Posterior cingulate gyrus (tissue), 11 donors: Measurements from ENCODE around the gene RBBP9.
A peak's percentile ranks its signal among the peaks of the same experiment; 100 is the strongest.
"Not testable (repeated sequence)": the region's sequence is repeated elsewhere in the genome, so short reads cannot be mapped to it uniquely, and the experiment has no call there.

Source experiments
- DNase-seq, 10 donors: peaks; one replicate each; pipeline versions ENCODE4 v3.0.0 to v3.0.0-alpha.2; 2020 to 2021; ENCODE audit warnings: mixed read lengths in 3 of 10
- intact Hi-C: fragments of 100-400 bp; cut with DNase I; formaldehyde crosslinking; loops from one replicate; pipeline ENCODE4 v1.15.1; 2023

Gene RBBP9

DNA sequence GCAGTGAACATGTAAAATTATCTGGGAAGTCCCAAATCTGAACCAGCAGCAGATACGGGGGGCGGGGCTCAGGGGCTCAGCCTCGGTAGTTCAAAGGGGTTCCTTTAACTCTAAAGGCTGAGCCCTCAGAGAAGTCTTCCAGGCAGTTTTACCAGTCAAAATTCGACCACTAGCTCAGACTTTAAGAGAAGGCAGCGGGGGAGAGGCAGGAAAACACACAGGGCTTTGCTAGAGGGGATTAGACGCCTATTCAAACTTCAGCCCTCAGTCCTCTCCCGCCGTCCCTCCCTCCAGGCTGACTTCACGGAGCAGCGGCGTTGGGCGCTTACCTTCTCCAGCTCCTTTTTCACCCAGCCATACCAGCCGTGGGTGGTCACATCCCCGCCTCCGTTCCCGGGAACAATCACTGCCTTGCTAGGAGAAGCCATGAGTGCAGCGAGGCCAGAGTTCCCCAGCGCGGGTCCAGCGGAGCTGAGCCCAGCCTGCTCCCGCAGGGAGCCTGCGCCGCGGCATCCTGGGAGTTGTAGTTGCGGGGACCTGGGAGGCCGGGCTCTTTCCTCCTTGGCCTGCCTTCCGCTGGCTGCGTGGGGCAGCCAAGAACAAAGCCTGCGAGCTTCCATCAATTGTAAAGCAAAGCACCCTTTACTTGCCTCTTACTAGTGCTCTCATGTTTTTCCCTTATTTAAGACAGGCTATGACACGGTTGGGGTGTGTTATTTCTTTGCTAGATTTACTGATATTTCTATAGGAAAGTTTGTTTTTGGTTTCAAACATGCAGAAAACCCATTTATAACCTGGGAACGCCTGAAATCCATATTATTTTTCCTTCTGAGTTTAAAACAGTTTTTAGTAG is at the start of gene RBBP9:
Gene RBBP9, minus strand, starts transcription at position 486 of the 853 bp plus-strand sequence. Its CDS starts 58 bp downstream, at position 428.
- DNase-seq, result peak; percentile 77 to 98 (median 90)
- intact Hi-C loops, result loop anchor here (2.0 kb wide), 1 partner anchor 30 kb away; the partner anchor contains the start of genes DZANK1 and POLR3F

DNA sequence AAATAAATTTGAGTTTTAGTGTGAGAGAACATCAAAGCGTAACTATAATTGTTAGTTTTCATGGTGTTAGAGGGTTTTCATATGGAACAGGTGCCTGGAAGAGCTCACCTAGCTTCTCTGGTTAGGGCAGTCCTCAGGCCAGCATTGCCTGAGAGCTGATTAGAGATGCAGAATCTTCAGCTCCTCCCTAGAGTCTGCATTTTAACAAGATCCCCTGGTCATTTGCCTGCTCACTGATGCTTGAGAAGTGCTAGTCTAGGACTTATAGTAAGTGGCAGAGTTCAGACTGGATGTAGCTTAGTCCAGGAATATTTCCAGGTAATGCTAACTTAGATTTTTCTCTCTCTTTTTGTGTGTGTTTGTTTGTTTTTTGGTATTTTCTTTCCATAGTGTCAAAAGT is 48.5 kb upstream of the RBBP9 start:
- DNase-seq, result no peak
- intact Hi-C loops, result no loop called here

DNA sequence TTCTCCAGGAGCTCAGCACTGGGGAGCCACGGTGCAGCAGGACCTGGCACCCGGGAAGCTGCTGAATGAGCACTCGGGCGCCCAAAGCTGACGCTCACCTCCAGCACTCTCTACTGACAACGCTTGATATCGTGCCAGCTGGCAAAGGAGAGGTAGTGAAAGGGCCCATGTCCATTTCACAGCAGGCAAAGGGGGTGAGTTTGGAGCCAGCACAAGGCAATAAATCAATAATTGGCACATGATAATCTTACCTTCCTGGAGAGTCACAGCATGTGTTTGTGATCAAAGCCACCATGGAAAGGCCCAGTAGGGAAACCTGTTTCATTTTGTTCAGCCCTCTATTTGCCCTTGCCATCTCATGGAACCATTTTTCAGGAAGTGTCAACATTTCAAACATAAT is 46.9 kb upstream of the RBBP9 start:
- peak in 1 of 10 donors; percentile 27 for DNase-seq
- intact Hi-C loops, result no loop called here

DNA sequence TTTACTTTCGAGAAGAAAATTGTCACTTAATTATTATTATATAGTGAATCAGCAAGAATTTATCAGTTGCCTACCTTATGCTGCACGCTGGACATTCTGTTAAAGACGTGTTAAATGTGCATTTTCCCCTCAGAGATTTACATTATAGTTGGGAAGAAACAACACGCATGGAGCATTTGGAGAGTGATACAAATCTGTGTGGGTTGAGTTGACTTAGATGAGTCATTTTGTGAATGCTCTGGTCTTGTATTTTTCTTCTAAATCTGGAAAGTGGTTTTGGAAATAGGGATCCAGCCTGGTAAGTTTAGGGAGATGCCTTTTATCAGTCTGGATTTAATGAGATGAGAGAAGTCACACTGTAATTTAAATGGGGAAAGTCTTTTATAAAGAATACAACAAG is 46.2 kb upstream of the RBBP9 start:
- intact Hi-C loops, result no loop called here
- no peak for DNase-seq

DNA sequence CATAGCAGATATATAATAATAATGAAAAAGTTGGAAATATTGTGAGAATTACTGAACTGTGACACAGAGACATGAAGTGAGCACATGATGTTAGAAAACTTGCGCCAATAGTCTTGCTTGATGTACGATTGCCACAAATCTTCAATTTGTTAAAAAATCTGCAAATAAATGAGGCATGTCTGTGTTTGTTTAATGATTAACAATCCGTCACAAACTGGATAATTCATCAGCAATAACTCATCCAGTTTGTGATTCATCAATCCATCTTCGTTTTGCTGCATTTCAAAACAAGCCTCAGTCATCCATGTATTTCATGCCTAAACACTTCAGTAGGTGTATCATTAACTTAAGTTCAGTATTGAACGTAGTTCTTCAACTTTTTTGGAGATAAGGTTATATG is 44.7 kb upstream of the RBBP9 start:
- intact Hi-C loops, result no loop called here
- DNase-seq, result no peak

DNA sequence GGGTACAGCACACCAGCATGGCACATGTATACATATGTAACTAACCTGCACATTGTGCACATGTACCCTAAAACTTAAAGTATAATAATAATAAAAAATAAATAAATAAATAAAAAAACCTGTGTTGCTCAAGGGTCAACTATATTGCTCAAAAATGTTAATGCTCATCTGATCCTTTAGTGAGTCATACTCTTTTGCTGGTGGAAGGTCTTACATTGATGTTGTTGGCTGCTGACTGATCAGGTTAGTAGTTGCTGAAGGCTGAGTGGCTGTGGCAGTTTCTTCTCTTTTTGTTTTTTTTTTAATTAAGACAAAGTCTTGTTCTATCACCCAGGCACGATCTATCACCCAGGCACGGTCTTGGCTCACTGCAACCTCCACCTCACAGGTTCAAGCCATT is 40.6 kb upstream of the RBBP9 start:
- intact Hi-C loops, result no loop called here
- no peak for DNase-seq

DNA sequence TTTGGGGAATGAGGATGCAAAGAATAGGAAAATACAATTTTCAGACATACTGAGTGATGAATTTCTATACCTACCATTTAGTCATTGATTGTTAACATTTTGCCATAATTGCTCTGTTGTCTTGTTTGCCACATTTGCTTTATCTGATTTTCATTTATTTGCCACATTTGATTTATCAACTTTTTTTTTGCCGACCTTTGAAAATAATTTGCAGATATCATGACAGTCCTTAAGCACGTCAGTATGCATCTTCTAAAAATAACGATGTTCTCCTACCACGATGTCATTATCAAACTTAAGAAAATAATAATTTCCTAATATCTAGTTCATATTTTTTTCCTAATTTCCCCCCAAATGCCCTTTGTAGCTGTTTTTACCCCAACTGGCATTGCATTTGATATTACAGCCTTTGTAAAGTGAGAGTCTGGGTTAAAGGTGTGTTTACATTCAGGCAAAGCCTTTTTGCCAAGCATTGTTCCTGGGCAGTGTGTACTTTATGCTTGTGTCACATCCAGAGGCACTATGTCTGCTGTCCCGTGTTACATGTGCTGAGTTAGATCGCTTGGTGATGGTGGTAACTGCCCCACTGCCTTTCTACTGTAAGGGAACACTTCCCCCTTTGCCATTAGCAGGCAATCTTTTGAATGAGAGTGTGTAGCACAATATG is 37.1 kb upstream of the RBBP9 start:
- intact Hi-C loops, result no loop called here
- no peak for DNase-seq

DNA sequence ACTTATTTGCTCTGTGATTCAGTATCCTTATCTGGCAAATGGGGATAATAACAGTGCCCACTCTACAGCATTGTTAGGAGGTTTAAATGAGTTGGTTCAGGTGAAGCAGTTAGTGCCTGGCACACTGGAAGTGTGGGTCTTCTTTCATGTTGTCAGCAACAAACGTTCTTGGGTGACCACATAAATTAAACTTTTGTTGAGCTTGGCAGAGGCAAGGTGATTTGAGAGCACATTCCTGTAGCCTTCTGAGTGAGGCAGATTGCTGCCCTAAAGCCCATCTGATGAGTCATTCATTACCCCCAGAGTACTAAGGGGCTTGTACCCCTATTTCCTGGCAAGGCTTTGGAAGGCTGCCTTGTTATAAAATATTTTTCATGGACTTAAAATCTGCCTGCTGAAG is 36.5 kb upstream of the RBBP9 start:
- DNase-seq, result no peak
- intact Hi-C loops, result no loop called here

DNA sequence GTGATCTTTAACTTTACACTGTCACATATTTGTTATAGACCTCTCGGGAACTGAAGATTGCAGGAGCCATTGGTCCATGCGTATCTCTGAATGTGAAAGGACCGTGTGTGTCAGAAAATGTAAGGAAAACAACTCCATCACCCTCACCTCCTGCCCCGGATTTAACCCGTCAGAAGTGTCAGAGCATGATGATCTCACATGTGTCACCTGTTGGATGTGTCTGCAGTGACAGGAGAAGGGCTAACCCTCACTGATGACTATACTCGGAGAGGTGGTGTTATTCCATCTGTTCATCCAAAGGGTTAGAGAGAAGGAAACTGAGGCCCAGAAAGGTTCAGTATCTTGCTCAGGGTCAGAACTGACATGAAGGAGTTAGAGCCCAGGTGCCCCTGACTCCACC is 35.6 kb upstream of the RBBP9 start:
- intact Hi-C loops, result no loop called here

DNA sequence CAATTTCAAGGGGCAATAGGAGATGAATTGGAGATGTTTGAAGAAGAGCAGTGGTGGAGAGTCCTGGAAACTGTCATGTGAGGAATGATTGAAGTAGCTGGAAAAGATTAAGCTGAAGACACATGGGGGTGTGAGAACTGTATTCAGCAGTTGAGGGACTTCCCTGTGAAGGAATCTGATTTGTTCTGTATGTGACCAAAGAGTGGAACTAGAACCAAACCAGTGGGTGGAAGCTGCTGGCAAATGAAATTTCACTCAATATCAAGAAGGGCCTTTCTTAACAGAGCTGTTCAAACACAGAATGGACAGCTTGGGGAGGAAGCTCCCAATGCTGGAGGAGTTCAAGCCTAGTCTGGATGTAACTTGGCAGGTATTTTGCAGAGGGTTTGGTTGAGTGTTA is 32.0 kb upstream of the RBBP9 start:
- intact Hi-C loops, result no loop called here
- no peak for DNase-seq

More for the DNA sequence above, 35.6 kb upstream of the RBBP9 start:
- DNase-seq, result no peak

DNA sequence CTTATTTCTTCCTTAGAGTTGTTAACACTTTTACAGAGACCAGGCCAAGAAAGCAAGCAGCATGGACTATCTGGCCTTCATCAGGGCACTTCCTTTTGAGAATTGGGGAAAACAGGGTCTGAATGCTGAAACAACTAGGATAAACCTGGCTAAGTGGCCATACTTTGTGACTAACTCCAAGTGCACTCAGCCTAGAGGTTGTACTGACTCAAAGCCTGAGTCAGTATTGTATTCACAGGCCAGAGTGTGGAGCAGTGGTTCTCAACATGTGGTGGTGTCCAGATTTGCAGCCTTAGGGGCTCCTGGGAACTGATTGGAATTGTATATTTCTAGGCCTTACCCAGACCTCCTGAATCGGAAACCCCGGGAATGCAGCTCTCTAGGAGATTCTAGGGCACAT is 30.8 kb upstream of the RBBP9 start:
- intact Hi-C loops, result no loop called here
- DNase-seq, result no peak

DNA sequence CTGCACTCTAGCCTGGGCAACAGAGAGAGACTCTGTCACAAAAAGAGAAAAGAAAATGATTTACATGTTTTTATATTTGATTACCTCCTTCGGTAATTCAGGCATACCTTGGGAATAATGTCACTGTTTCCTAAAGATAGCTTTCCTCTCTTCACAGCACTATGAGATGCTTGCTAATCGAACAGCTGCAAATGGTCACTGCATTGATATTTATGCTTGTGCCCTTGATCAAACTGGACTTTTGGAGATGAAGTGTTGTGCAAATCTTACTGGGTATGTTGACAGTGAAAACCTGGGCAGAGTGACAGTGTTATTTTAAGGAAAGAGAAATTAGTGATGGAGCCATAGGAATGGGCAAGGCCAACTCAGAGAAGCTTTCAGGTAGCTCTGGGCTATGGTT is 30.3 kb upstream of the RBBP9 start:
- intact Hi-C loops, result no loop called here
- no peak for DNase-seq

DNA sequence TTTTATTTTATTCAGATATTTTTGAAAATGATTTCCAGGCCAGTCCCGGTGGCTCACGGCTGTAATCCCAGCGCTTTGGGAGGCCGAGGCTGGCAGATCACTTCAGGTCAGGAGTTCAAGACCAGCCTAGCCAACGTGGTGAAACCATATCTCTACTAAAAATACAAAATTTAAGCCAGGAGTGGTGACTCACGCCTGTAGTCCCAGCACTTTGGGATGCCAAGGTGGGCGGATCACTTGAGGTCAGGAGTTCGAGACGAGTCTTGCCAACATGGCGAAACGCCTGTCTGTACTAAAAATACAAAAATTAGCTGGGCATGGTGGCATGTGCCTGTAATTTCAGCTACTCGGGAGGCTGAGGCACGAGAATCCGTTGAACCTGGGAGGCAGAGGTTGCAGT is 29.7 kb upstream of the RBBP9 start:
- DNase-seq, intact Hi-C loops: not testable (repeated sequence)

DNA sequence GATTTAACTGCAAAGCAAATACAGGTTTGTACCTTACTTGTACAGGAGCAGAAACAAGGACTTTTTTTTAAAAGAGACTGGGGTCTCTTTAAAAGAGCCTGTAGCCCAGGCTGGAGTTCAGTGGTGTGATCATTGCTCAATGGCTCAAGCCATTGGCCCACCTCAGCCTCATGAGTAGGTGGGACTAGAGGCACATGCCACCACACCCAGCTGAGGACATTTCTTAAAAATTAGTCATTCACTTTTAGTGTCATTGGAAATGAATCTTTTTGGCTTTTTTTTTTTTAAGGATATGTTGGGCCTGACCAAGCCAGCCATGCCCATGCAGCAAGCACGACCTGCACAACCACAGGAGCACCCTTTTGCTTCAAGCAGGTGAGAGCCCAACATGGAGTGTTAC is 27.6 kb upstream of the RBBP9 start:
- intact Hi-C loops, result no loop called here
- DNase-seq, result no peak

DNA sequence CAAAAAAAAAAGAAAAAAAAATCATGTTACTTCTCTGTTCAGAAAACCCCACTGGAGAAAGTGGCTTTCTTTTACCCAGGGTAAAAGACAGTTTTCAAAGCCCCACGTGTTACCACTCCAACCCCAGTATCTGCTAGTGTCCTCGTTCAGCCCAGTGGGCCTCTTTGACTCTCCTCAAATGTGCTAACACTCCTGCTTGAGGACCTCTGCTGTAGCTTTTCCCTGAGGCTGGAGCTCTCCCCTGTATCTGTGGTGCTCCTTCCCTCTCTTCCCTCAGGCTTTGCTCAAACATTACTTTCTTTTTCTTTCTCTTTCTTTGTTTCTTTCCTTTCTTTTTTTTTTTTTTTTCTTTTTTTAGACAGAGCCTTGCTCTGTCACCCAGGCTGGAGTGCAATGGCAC is 26.0 kb upstream of the RBBP9 start:
- DNase-seq, result no peak
- intact Hi-C loops, result no loop called here

DNA sequence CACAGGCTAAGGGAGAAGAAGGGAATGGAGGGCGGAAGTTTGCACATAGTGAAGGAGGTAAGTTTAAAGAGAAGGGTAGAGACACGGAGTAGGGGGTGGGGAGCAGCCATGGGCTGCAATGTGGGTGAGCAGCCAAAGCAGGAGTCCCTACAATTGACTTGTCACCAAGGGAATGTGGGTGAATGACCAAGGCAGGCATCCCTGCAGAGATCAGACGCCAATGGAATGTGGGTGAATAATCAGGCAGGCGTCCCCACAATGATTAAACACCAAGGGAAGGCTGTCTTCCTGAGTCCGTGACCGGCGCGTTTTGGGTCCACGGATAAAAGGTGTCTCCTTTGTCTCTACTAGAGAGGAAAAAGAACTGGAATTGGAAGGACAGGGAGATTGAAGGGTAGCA is 25.0 kb upstream of the RBBP9 start:
- DNase-seq, intact Hi-C loops: not testable (repeated sequence)

DNA sequence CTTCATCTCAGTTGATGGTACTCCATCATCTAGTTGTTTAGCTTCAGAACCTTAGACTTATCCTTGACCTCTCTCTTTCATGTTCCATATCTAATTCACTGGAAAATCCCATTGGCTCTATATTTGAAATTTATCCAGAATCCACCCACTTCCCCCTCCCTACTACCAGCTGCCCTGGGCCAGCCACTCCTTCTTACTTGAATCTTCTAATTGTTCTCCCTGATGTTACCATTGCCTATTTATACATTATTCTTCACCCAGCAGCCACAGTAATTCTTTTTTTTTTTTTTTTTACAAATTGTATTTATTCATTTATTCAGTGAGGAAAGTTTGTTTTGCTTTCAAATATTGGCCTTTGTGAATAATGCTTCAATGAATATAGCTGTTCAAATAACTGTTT is 18.9 kb upstream of the RBBP9 start:
- no peak for DNase-seq
- intact Hi-C loops, result no loop called here

DNA sequence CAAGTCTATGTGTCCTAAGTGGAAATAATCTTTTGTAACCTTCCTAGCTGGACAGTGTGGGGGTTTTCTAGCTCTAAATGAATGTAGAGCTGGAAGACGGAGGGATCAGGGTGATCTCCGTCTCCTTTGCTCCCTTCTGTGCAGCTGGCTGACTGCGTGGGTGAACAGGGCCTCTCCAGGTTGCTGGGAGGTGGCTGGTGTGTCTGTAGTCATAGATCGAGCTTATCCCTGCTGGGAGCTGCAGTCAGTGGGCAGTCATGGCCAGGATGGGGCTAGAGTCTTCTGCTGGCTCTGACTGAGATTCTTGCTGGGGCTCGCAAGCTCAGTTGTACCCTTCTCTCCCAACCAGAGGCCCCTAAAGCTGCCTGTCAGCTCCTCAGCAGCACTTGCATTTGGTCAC is 17.1 kb upstream of the RBBP9 start:
- no peak for DNase-seq
- intact Hi-C loops, result no loop called here

DNA sequence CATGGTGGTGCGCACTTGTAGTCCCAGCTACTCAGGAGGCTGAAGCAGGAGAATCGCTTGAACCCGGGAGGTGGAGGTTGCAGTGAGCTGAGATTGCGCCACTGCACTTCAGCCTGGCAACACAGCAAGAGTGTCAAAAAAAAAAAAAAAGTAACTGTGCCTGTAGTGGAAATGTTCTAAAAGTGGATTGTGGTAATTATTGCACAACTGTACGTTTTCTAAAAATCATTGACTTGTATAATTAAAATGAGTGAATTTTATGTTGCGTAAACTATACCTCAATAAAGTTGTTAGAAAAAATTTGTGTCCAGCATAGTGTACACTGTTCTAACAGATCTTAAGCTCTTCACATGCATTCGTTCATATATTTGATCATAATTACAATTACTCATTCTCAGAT is 16.2 kb upstream of the RBBP9 start:
- DNase-seq, result no peak
- intact Hi-C loops, result no loop called here

DNA sequence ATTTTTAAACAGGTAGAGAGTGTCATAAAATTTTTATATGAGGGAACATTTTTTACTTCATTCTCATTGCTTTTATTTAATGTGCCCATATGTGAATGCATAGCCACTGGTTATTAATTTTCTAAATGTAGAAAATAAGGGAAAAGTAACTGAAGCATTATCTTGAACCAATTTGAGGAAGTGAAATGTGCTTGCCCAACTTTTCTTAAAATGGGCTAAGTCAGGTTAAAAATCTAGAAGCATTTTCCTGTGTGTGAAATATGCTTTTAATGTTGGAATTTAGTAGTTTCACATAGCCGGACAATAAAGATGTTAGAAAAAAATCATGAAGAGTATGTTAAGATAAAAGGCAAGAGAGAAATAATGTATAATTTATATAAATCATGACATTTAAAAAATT is 14.5 kb upstream of the RBBP9 start:
- no peak for DNase-seq
- intact Hi-C loops, result no loop called here

DNA sequence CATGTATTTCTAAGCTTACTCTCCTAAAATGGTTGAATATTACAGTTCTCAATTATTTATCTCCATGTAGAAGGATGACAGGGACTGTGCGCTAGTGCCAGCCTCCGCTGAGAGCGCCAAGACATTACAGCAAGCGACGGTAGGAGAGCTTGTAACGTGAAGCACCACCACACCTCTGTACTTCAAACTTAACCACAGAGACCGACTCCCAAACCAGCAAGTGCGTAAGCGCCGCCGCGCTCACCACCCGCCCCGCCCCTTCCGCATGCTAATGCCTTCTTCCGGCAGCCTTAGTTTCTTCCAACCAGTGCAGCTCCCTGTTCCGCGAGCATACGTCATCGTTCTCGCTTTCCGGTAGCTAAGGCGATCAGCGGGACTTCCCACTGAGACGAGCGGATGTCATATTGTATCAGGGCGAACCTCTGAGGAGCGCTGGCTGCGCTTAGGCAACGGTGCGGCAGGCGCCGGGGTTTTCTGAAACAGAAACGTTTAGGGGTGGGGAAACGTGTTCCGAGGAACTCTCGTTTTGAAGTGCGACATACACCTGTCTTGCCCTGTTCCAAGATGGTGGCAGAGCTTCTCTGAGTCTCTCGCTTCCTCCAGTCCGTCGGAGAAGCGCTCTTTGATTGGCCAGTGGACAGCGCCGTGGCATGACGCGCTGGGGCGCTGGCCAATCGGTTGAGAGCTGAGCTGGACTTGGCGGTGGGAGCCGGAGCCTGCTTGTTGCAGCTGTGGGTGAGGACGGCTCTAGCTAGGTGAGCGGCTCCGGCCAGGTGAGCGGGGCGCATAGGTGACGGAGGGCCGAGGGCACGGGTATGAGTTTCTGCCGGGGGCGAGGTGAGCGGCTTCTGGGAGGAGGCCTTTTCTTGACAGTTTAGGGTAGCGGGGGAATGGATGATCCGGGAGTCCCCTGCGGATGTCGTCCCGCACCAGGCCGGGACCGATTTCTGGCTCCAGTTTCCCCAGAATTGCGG is 10.5 kb upstream of the RBBP9 start, which contains the start of gene SEC23B:
Gene SEC23B, plus strand, starts transcription at position 723 of the 974 bp plus-strand sequence. CDS start 2,896 bp downstream, outside the sequence.
- peak; percentile 93 to 100 (median 97) for DNase-seq
- intact Hi-C loops, result loop anchor here (2.0 kb wide), 1 partner anchor 59 kb away; the partner anchor contains the start of gene SMIM26
